Mesothelial cell of epicardium (in vitro differentiated cells): ENCODE results near the gene DNASE1L2. TPM values are rescaled to one million over a fixed set of nuclear protein-coding genes. Genes with fewer than 3 reads are reported as not detected.

Experiments used
- DNase-seq, 2 experiments: peaks; one replicate each; pipeline ENCODE4 v3.0.0; 2021; ENCODE audit warnings: low spot score in 2 of 2; ENCODE audit not compliant: unreplicated experiment in 2 of 2
- H3K27ac Mint-ChIP-seq: 2 replicates; pipeline ENCODE4 v1.8.0; 2021; ENCODE audit warnings: mixed read lengths
- H3K27me3 Mint-ChIP-seq: 2 replicates; pipeline ENCODE4 v1.8.0; 2021; ENCODE audit warnings: low read depth, mixed read lengths
- H3K36me3 Mint-ChIP-seq: 2 replicates; pipeline ENCODE4 v1.8.0; 2021; ENCODE audit warnings: mixed read lengths
- H3K4me1 Mint-ChIP-seq: 2 replicates; pipeline ENCODE4 v1.8.0; 2021; ENCODE audit warnings: mixed read lengths
- H3K4me3 Mint-ChIP-seq: 2 replicates; pipeline ENCODE4 v1.8.0; 2021; ENCODE audit warnings: mild to moderate bottlenecking, moderate library complexity, mixed read lengths
- H3K9me3 Mint-ChIP-seq: 2 replicates; pipeline ENCODE4 v1.8.0; 2021; ENCODE audit warnings: mixed read lengths
- total RNA-seq: library from RNA; stranded (reverse); gene quantifications from 3 replicates; pipeline ENCODE4 v1.2.1, GENCODE V29; 2021
- TF ChIP-seq, protein P1 (sequence below): fragments of 200-600 bp; sonication (generic); IDR thresholded peaks from one replicate; pipeline ENCODE4 v1.5.0; 2021; ENCODE audit warnings: antibody characterized with exemption; ENCODE audit not compliant: unreplicated experiment

The DNASE1L2 gene
- total RNA-seq, 1 donor from 2014 or later, result 1.0 TPM

DNA sequence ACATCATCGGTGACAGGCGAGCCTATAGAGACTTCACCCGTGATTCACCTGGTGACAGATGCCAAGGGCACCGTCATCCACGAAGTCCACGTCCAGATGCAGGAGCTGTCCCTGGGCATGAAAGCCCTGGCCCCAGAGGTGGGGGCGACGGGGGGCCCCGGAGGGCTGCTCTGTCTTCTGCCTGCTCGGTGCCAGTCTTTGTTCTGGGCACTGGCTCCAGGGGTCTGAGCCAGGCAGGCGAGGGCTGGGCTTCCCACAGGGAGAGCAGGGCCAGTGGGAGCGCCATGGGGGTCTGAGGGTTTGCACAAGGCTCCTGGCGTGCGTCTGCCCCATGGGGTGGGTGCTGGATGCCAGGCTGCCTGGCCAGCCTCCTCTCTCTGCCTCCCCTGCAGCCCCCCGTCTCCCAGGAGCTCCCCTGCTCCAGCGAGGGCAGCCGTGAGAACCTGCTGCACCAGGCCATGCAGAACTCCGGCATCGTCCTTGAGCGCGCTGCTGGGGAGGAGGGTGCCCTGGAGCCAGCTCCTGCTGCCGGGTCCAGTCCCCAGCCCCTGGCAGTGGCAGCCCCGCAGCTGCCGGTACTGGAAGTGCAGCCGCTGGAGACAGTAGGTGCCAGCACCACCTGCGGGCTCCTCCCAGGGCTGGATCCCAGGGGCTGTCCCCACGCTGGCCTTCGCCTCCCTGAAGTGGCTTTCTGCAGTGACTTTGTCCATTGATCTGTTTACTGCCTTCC is 3.0 kb upstream of the DNASE1L2 start:
- no peak overlapping the region for H3K4me3 Mint-ChIP-seq
- H3K4me1 Mint-ChIP-seq, result peaks cover 2% of the 10 kb centered on the region
- DNase-seq, result no peak
- no peak overlapping the region for H3K27ac Mint-ChIP-seq
- no peaks in the 10 kb centered on the region for H3K9me3 Mint-ChIP-seq
- TF ChIP-seq, protein P1, sequence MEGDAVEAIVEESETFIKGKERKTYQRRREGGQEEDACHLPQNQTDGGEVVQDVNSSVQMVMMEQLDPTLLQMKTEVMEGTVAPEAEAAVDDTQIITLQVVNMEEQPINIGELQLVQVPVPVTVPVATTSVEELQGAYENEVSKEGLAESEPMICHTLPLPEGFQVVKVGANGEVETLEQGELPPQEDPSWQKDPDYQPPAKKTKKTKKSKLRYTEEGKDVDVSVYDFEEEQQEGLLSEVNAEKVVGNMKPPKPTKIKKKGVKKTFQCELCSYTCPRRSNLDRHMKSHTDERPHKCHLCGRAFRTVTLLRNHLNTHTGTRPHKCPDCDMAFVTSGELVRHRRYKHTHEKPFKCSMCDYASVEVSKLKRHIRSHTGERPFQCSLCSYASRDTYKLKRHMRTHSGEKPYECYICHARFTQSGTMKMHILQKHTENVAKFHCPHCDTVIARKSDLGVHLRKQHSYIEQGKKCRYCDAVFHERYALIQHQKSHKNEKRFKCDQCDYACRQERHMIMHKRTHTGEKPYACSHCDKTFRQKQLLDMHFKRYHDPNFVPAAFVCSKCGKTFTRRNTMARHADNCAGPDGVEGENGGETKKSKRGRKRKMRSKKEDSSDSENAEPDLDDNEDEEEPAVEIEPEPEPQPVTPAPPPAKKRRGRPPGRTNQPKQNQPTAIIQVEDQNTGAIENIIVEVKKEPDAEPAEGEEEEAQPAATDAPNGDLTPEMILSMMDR, result no peak
- peaks cover 6% of the 10 kb centered on the region for H3K36me3 Mint-ChIP-seq
- H3K27me3 Mint-ChIP-seq, result peaks cover 33% of the 10 kb centered on the region

DNA sequence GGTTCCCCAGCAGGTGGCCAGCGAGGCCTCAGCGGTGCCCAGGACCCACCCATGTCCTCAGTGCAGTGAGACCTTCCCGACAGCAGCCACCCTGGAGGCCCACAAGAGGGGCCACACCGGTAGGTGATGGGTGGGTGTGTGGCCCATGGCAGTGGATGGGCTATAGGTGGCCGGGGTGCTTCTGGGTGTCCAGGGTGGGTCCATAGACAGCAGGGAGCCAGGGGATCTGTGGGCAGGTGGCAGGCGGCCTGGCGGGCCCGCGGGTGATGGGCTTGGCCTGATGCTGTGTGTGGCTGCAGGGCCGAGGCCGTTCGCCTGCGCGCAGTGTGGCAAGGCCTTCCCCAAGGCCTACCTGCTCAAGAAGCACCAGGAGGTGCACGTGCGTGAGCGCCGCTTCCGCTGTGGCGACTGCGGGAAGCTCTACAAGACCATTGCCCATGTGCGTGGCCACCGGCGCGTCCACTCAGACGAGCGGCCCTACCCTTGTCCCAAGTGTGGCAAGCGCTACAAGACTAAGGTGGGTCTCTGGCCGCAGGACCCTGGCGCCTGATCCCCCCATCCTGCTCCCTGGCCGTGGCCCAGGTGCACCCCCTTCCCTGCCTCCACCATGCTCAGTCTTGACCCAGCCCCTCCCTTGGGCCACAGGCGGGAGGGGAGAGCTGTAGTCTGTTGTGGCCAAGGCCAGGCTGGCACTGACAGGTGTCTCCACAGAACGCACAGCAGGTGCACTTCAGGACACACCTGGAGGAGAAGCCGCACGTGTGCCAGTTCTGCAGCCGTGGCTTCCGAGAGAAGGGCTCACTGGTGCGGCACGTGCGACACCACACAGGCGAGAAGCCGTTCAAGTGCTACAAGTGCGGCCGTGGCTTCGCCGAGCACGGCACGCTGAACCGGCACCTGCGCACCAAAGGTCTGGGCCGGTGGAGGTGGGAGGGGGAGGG is 2.1 kb upstream of the DNASE1L2 start:
- Mint-ChIP-seq H3K4me1 (peaks cover 2% of the 10 kb centered on the region), H3K9me3 (no peaks in the 10 kb centered on the region), H3K27me3 (peaks cover 38% of the 10 kb centered on the region), H3K36me3 (peaks cover 6% of the 10 kb centered on the region), H3K27ac (no peak overlapping the region), H3K4me3 (no peak overlapping the region)
- DNase-seq, result no peak
- TF ChIP-seq, protein P1, result no peak

DNA sequence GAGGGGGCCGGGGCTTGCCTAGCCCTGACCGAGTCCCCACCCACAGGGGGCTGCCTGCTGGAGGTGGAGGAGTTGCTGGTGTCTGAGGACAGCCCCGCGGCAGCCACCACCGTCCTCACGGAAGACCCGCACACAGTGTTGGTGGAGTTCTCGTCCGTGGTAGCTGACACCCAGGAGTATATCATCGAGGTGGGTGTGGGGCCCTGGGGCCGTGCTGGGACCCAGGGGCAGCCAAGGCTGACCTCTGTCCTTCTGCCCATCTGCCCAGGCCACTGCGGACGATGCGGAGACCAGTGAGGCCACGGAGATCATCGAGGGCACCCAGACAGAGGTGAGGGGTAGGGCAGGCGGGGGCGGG is 1.5 kb upstream of the DNASE1L2 start:
- H3K4me1 Mint-ChIP-seq, result peaks cover 2% of the 10 kb centered on the region
- H3K27me3 Mint-ChIP-seq, result peaks cover 44% of the 10 kb centered on the region
- no peaks in the 10 kb centered on the region for H3K9me3 Mint-ChIP-seq
- no peak overlapping the region for H3K27ac Mint-ChIP-seq
- H3K36me3 Mint-ChIP-seq, result peaks cover 10% of the 10 kb centered on the region
- no peak overlapping the region for H3K4me3 Mint-ChIP-seq
- TF ChIP-seq, protein P1, result no peak
- DNase-seq, result no peak

DNA sequence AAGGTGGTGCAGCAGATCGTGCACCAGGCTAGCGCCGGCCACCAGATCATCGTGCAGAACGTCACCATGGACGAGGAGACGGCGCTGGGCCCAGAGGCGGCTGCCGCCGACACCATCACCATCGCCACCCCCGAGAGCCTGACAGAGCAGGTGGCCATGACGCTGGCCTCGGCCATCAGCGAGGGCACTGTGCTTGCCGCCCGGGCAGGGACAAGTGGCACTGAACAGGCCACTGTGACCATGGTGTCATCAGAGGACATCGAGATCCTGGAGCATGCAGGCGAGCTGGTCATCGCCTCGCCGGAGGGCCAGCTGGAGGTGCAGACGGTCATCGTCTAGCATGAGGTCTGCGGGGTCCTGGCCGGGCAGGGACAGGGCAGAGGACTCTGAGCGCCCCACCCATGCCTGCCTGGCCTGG is 1.0 kb upstream of the DNASE1L2 start:
- TF ChIP-seq, protein P1, result no peak
- no peak overlapping the region for H3K27ac Mint-ChIP-seq
- no peak overlapping the region for H3K4me3 Mint-ChIP-seq
- peaks cover 12% of the 10 kb centered on the region for H3K36me3 Mint-ChIP-seq
- no peak for DNase-seq
- H3K4me1 Mint-ChIP-seq, result peaks cover 2% of the 10 kb centered on the region
- no peaks in the 10 kb centered on the region for H3K9me3 Mint-ChIP-seq
- peaks cover 44% of the 10 kb centered on the region for H3K27me3 Mint-ChIP-seq

DNA sequence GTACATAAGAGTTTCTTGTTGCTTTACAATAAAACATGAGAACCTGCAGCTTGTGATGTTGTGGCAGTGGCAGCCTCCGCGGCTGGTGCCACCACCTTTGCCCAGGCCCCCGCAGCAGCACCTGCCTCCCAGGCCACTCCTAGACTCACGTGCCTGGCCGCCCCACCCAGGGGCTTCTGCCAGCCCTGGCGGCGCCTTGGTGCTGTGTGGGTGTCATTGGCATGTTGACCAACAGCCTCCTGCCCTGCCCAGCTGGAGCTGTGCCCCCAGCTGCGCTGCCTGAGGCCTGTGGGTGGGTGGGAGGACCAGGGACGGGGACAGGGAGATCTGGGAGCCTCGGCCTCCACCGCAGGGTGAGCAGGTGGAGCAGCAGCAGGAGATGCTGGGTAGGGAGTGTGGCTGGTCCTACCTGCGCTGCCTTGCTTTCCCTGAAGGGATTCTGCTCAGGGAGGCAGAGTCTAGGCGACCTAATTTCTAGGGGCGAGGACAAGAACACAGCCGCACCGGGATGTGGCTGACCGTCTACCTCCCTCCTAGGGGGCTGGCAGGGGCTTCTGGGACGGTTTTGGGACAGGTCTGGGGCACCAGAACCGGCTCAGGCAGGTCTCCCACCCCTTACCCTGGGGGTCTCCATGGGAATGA is 428 bp upstream of the DNASE1L2 start:
- TF ChIP-seq, protein P1, result no peak
- Mint-ChIP-seq H3K4me3 (no peak overlapping the region), H3K27ac (no peak overlapping the region), H3K27me3 (peaks cover 44% of the 10 kb centered on the region), H3K9me3 (no peaks in the 10 kb centered on the region), H3K36me3 (peaks cover 12% of the 10 kb centered on the region), H3K4me1 (peaks cover 2% of the 10 kb centered on the region)
- DNase-seq, result no peak
